ENCODE measurements around the gene HTT-AS. TPM values are rescaled to one million over a fixed set of nuclear protein-coding genes. Genes with fewer than 3 reads are reported as not detected.

Gene HTT-AS
- not detected for total RNA-seq

DNA sequence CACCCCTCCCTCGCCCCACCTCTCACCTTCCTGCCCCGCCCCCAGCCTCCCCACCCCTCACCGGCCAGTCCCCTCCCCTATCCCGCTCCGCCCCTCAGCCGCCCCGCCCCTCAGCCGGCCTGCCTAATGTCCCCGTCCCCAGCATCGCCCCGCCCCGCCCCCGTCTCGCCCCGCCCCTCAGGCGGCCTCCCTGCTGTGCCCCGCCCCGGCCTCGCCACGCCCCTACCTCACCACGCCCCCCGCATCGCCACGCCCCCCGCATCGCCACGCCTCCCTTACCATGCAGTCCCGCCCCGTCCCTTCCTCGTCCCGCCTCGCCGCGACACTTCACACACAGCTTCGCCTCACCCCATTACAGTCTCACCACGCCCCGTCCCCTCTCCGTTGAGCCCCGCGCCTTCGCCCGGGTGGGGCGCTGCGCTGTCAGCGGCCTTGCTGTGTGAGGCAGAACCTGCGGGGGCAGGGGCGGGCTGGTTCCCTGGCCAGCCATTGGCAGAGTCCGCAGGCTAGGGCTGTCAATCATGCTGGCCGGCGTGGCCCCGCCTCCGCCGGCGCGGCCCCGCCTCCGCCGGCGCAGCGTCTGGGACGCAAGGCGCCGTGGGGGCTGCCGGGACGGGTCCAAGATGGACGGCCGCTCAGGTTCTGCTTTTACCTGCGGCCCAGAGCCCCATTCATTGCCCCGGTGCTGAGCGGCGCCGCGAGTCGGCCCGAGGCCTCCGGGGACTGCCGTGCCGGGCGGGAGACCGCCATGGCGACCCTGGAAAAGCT is at the start of gene HTT-AS, which contains the start of gene HTT:
Gene HTT-AS, minus strand, starts transcription at position 461 of the 768 bp plus-strand sequence.
Gene HTT, plus strand, starts transcription at position 604 of the 768 bp plus-strand sequence. Its CDS starts 145 bp downstream, at position 749.

Small RNA genes within 50 kb of the gene (small RNA-seq; reads per million reads assigned to genes)
- gene RF02134 (ENCODE audit: low replicate concordance) (not detected), gene RF02135 (ENCODE audit: low replicate concordance) (not detected), gene RNU6-204P (ENCODE audit: low replicate concordance) (not detected)

Other genes with a start within 250 kb of the HTT-AS start
- 324 TPM for gene ADD1, start 230.7 kb downstream of the HTT-AS start, total RNA-seq
- gene NOP14, start 111.1 kb downstream of the HTT-AS start, total RNA-seq, result 8.1 TPM
- 37.6 TPM for gene GRK4, start 111.0 kb downstream of the HTT-AS start, total RNA-seq
- gene HTT, start 143 bp upstream of the HTT-AS start, total RNA-seq, result 210 TPM
- 11.0 TPM for gene MSANTD1, start 174.6 kb upstream of the HTT-AS start, total RNA-seq
- 133 TPM for gene RGS12, start 218.5 kb upstream of the HTT-AS start, total RNA-seq